PC-3 (cell line): ENCODE results near the gene UBE2D2.

Experiments
- EZH2 ChIP-seq: fragments of 300-600 bp; sonication (generic); IDR thresholded peaks from one replicate; pipeline ENCODE4 v1.6.1; 2017; ENCODE audit warnings: antibody characterized with exemption, mild to moderate bottlenecking, low read length; ENCODE audit not compliant: unreplicated experiment
- EZH2phosphoT487 ChIP-seq: fragments of 300-600 bp; sonication (generic); IDR thresholded peaks from 2 replicates; pipeline ENCODE4 v1.6.1; 2018; ENCODE audit warnings: mild to moderate bottlenecking, antibody characterized with exemption, low read length, borderline replicate concordance
- TF ChIP-seq, protein P1 (sequence below): fragments of 300-600 bp; sonication (generic); conservative IDR thresholded peaks from 2 replicates; pipeline ENCODE4 v1.5.1; 2017; ENCODE audit warnings: antibody characterized with exemption, low read depth, mild to moderate bottlenecking, low read length

GRCh38 chr5:139638736-139639618 is 77.8 kb downstream of the UBE2D2 start:
- TF ChIP-seq, protein P1, sequence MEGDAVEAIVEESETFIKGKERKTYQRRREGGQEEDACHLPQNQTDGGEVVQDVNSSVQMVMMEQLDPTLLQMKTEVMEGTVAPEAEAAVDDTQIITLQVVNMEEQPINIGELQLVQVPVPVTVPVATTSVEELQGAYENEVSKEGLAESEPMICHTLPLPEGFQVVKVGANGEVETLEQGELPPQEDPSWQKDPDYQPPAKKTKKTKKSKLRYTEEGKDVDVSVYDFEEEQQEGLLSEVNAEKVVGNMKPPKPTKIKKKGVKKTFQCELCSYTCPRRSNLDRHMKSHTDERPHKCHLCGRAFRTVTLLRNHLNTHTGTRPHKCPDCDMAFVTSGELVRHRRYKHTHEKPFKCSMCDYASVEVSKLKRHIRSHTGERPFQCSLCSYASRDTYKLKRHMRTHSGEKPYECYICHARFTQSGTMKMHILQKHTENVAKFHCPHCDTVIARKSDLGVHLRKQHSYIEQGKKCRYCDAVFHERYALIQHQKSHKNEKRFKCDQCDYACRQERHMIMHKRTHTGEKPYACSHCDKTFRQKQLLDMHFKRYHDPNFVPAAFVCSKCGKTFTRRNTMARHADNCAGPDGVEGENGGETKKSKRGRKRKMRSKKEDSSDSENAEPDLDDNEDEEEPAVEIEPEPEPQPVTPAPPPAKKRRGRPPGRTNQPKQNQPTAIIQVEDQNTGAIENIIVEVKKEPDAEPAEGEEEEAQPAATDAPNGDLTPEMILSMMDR, result no peak
- TF ChIP-seq EZH2, result no peak
- TF ChIP-seq EZH2phosphoT487, result no peak
